Suprapubic skin (tissue), 4 donors: Measurements from ENCODE around the gene KIR3DL1. TPM values are rescaled to one million over a fixed set of nuclear protein-coding genes. Genes with fewer than 3 reads are reported as not detected.

Source experiments
- DNase-seq, 2 donors: peaks; one replicate each; pipeline ENCODE4 v3.0.0-alpha.2; 2019; ENCODE audit warnings: low spot score in 2 of 2
- H3K27ac ChIP-seq: fragments of 200-600 bp; sonication (generic); one replicate; pipeline ENCODE4 v1.5.1; 2019
- H3K27me3 ChIP-seq: fragments of 200-600 bp; sonication (generic); one replicate; pipeline ENCODE4 v1.5.1; 2019
- H3K36me3 ChIP-seq: fragments of 200-600 bp; sonication (generic); one replicate; pipeline ENCODE4 v1.5.1; 2019
- H3K4me1 ChIP-seq: fragments of 200-600 bp; sonication (generic); one replicate; pipeline ENCODE4 v1.5.1; 2019
- H3K4me3 ChIP-seq: fragments of 200-600 bp; sonication (generic); one replicate; pipeline ENCODE4 v1.5.1; 2019; ENCODE audit warnings: mild to moderate bottlenecking
- H3K9me3 ChIP-seq: fragments of 200-600 bp; sonication (generic); one replicate; pipeline ENCODE4 v1.5.1; 2019
- CTCF ChIP-seq, 2 donors: fragments of 200-600 bp in 1 of 2; fragments of 450-650 bp in 1 of 2; sonication (generic) in 1 of 2; IDR thresholded peaks; one replicate each; pipeline ENCODE4 v1.5.1; 2016 to 2019; ENCODE audit warnings: antibody characterized with exemption in 2 of 2, mild to moderate bottlenecking in 1 of 2, moderate library complexity in 1 of 2
- EP300 ChIP-seq: sonication (generic); formaldehyde crosslinking; IDR thresholded peaks from one replicate; pipeline ENCODE4 v1.6.1; 2017; ENCODE audit warnings: antibody characterized with exemption
- POLR2A ChIP-seq, 2 donors: fragments of 450-650 bp; IDR thresholded peaks; one replicate each; pipeline ENCODE4 v1.6.1; 2017; ENCODE audit warnings: antibody characterized with exemption in 2 of 2, mild to moderate bottlenecking in 2 of 2, moderate library complexity in 2 of 2
- POLR2AphosphoS5 ChIP-seq, 3 donors: sonication (generic); formaldehyde crosslinking; IDR thresholded peaks; one replicate each; pipeline ENCODE4 v1.6.1; 2017; ENCODE audit warnings: antibody characterized with exemption in 3 of 3
- WGBS: methylation state at CpG from one replicate; pipeline ENCODE4 v1.1.5; 2018; 5-methylcytosine and 5-hydroxymethylcytosine counted together
- total RNA-seq, 4 donors: library from RNA; depleted of rRNA; stranded (reverse); fragments of >200 nt; gene quantifications; one replicate each; pipeline ENCODE4 v1.1.0, GENCODE V29; 2016

KIR3DL1 gene
- total RNA-seq, 4 donors from 2014 or later = not detected

GRCh38 chr19:54871696-54872095 is 55.4 kb downstream of the KIR3DL1 start:
- Histone ChIP-seq H3K4me3 (no peak overlapping the region), H3K9me3 (no peaks in the 10 kb centered on the region), H3K27me3 (no peaks in the 10 kb centered on the region), H3K27ac (no peak overlapping the region), H3K36me3 (no peaks in the 10 kb centered on the region), H3K4me1 (no peaks in the 10 kb centered on the region)
- 65% methylated on average over 3 of the region's 3 CpGs for WGBS
- DNase-seq = no peak
- TF ChIP-seq POLR2AphosphoS5 (IDR thresholded peaks at IDR 0.05) (no peak), POLR2A (IDR thresholded peaks at IDR 0.05) (no peak), EP300 (no peak), CTCF (IDR thresholded peaks at IDR 0.05) (no peak)

DNA sequence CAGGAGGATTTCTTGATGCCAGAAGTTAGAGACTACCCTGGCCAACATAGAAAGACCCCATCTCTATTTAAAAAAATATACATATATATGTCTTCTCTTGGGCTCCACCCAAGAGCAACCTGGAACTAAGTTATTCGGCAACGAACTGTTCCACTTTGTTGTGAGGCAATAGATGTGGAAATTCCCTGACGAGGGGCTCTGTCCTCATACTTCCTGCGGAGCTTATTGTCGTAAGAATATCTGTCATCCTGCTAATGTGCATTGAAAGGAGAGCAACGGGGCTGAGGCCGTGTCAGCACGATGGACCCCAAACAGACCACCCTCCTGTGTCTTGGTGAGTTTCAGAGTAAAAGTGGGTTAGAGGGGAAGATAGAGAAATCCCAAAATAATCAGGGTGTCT is 57.7 kb downstream of the KIR3DL1 start, which contains the start of gene FCAR:
TSS of gene FCAR (plus strand) at position 246 of the 400 bp plus-strand sequence. CDS start at position 301, 55 bp downstream.
- Histone ChIP-seq H3K36me3 (no peaks in the 10 kb centered on the region), H3K4me1 (no peaks in the 10 kb centered on the region), H3K27me3 (no peaks in the 10 kb centered on the region), H3K27ac (no peak within 1 kb of the TSS), H3K4me3 (no peak within 1 kb of the TSS), H3K9me3 (no peaks in the 10 kb centered on the region)
- TF ChIP-seq EP300 = no peak
- no peak for TF ChIP-seq CTCF (IDR thresholded peaks at IDR 0.05)
- no peak for TF ChIP-seq POLR2A (IDR thresholded peaks at IDR 0.05)
- no peak for TF ChIP-seq POLR2AphosphoS5 (IDR thresholded peaks at IDR 0.05)
- WGBS = 70% methylated on average over 8 of the region's 8 CpGs
- DNase-seq = peak in 1 of 2 donors; percentile 50

DNA sequence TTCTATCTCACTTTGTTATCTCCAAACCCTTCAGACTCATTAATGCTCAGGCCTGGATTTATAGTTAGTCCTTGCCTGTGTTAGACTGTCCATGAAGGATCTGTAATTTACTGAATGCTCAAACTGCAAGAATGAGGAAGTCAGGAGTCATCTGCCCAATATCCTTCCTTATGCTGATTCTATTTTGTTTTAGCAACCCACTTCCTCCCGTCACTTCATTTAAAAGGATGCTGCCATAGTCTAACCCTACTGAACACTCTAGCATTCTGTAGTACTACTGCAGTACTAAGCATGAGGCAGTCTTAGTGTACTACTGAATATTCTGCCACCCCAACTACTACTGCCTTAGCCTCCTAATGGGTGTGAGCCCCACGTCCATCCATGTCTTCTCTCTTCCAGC is 59.2 kb downstream of the KIR3DL1 start:
- H3K9me3 ChIP-seq = no peaks in the 10 kb centered on the region
- H3K36me3 ChIP-seq = no peaks in the 10 kb centered on the region
- H3K4me3 ChIP-seq = no peak overlapping the region
- no peak overlapping the region for H3K27ac ChIP-seq
- WGBS = 58% methylated on average over 2 of the region's 2 CpGs
- no peaks in the 10 kb centered on the region for H3K4me1 ChIP-seq
- no peak for DNase-seq
- peaks cover 1% of the 10 kb centered on the region for H3K27me3 ChIP-seq
- no peak for TF ChIP-seq CTCF (IDR thresholded peaks at IDR 0.05)
- TF ChIP-seq POLR2A (IDR thresholded peaks at IDR 0.05) = no peak
- TF ChIP-seq POLR2AphosphoS5 (IDR thresholded peaks at IDR 0.05) = no peak
- TF ChIP-seq EP300 = no peak

- no peaks in the 10 kb centered on the region for H3K36me3 ChIP-seq
- TF ChIP-seq POLR2AphosphoS5 (IDR thresholded peaks at IDR 0.05) = no peak
- TF ChIP-seq POLR2A (IDR thresholded peaks at IDR 0.05) = no peak
- TF ChIP-seq CTCF (IDR thresholded peaks at IDR 0.05) = no peak
- no peak for TF ChIP-seq EP300
- H3K27me3 ChIP-seq = peaks cover 15% of the 10 kb centered on the region
- no peak overlapping the region for H3K27ac ChIP-seq
- no peak for DNase-seq
- H3K4me3 ChIP-seq = no peak overlapping the region
- no peaks in the 10 kb centered on the region for H3K4me1 ChIP-seq
- H3K9me3 ChIP-seq = no peaks in the 10 kb centered on the region
- 67% methylated on average over 3 of the region's 3 CpGs for WGBS
Measured at GRCh38 chr19:54877471-54877870, 61.2 kb downstream of the KIR3DL1 start.

Other genes starting within 250 kb of the KIR3DL1 start
- under 1 TPM in 1 of 4 donors, not detected in 3; 0.15 TPM for gene LILRA2, start 242.7 kb upstream of the KIR3DL1 start, total RNA-seq
- not detected for gene LILRA1, start 222.8 kb upstream of the KIR3DL1 start, total RNA-seq
- not detected for gene LILRB1, start 186.0 kb upstream of the KIR3DL1 start, total RNA-seq
- 1 to 10 TPM in 1 of 4 donors, under 1 TPM in 2, not detected in 1; 0.38 to 3.2 (median 0.86) TPM for gene LILRB4, start 153.5 kb upstream of the KIR3DL1 start, total RNA-seq
- not detected for gene KIR3DL3, start 92.0 kb upstream of the KIR3DL1 start, total RNA-seq
- gene KIR2DL3, start 78.0 kb upstream of the KIR3DL1 start, total RNA-seq = not detected
- under 1 TPM in 1 of 4 donors, not detected in 3; 0.64 TPM for gene KIR2DL1, start 46.7 kb upstream of the KIR3DL1 start, total RNA-seq
- gene KIR2DL4, start 12.9 kb upstream of the KIR3DL1 start, total RNA-seq = under 1 TPM in 2 of 4 donors, not detected in 2; 0.83 to 0.85 TPM
- gene KIR2DS4, start 16.2 kb downstream of the KIR3DL1 start, total RNA-seq = not detected
- not detected for gene KIR3DL2, start 34.0 kb downstream of the KIR3DL1 start, total RNA-seq
- gene FCAR, start 57.8 kb downstream of the KIR3DL1 start, total RNA-seq = under 1 TPM in 1 of 4 donors, not detected in 3; 0.87 TPM
- not detected for gene NCR1, start 89.7 kb downstream of the KIR3DL1 start, total RNA-seq
- gene NLRP7, start 131.1 kb downstream of the KIR3DL1 start, total RNA-seq = not detected
- gene NLRP2, start 149.9 kb downstream of the KIR3DL1 start, total RNA-seq = 10 to 100 TPM in 1 of 4 donors, 1 to 10 TPM in 3; 3.5 to 10.2 (median 7.3) TPM
- 1 to 10 TPM in 2 of 4 donors, under 1 TPM in 1, not detected in 1; 0.42 to 2.6 (median 1.7) TPM for gene GP6, start 221.8 kb downstream of the KIR3DL1 start, total RNA-seq
- 100 to 1,000 TPM in 2 of 4 donors, 10 to 100 TPM in 2; 70.6 to 225 (median 108) TPM for gene RDH13, start 246.7 kb downstream of the KIR3DL1 start, total RNA-seq